ENCODE data around the gene SRGAP3.
"Not testable (repeated sequence)": the region's sequence is repeated elsewhere in the genome, so short reads cannot be mapped to it uniquely, and the experiment has no call there.

SRGAP3 gene

GRCh38 chr3:9290566-9290965, 41.1 kb upstream of the SRGAP3 start:
- no peak for TF ChIP-seq CTCF (conservative IDR thresholded peaks at IDR 0.05)
- no peak overlapping the region for H3K27ac ChIP-seq

- H3K27ac ChIP-seq: not testable (repeated sequence)
Observed at GRCh38 chr3:9281533-9281932, 32.1 kb upstream of the SRGAP3 start.

- H3K27ac ChIP-seq: no peak overlapping the region
- no peak for TF ChIP-seq CTCF (conservative IDR thresholded peaks at IDR 0.05)
Observed at GRCh38 chr3:9280451-9281219, 31.2 kb upstream of the SRGAP3 start.

GRCh38 chr3:9279966-9280365, 30.5 kb upstream of the SRGAP3 start:
- no peak for TF ChIP-seq CTCF (conservative IDR thresholded peaks at IDR 0.05)
- no peak overlapping the region for H3K27ac ChIP-seq

GRCh38 chr3:9278498-9278897, 29.1 kb upstream of the SRGAP3 start:
- H3K27ac ChIP-seq: no peak overlapping the region
- no peak for TF ChIP-seq CTCF (conservative IDR thresholded peaks at IDR 0.05)

GRCh38 chr3:9278085-9278484, 28.6 kb upstream of the SRGAP3 start:
- no peak for TF ChIP-seq CTCF (conservative IDR thresholded peaks at IDR 0.05)
- H3K27ac ChIP-seq: no peak overlapping the region

- no peak overlapping the region for H3K27ac ChIP-seq
- TF ChIP-seq CTCF (conservative IDR thresholded peaks at IDR 0.05): no peak
Observed at GRCh38 chr3:9276761-9277370, 27.4 kb upstream of the SRGAP3 start.

- TF ChIP-seq CTCF (conservative IDR thresholded peaks at IDR 0.05): no peak
- no peak overlapping the region for H3K27ac ChIP-seq
Observed at GRCh38 chr3:9271903-9272302, 22.5 kb upstream of the SRGAP3 start.

All from VCaP (cell line).